Iris pigment epithelial cell (primary cell): Measurements from ENCODE around the gene MAMSTR.
A peak's percentile ranks its signal among the peaks of the same experiment; 100 is the strongest.
"Not testable (repeated sequence)": the region's sequence is repeated elsewhere in the genome, so short reads cannot be mapped to it uniquely, and the experiment has no call there.

Experiments
- DNase-seq: peaks from one replicate; pipeline ENCODE4 v3.0.0-alpha.2; 2011; ENCODE audit warnings: low read depth

The MAMSTR gene

DNA sequence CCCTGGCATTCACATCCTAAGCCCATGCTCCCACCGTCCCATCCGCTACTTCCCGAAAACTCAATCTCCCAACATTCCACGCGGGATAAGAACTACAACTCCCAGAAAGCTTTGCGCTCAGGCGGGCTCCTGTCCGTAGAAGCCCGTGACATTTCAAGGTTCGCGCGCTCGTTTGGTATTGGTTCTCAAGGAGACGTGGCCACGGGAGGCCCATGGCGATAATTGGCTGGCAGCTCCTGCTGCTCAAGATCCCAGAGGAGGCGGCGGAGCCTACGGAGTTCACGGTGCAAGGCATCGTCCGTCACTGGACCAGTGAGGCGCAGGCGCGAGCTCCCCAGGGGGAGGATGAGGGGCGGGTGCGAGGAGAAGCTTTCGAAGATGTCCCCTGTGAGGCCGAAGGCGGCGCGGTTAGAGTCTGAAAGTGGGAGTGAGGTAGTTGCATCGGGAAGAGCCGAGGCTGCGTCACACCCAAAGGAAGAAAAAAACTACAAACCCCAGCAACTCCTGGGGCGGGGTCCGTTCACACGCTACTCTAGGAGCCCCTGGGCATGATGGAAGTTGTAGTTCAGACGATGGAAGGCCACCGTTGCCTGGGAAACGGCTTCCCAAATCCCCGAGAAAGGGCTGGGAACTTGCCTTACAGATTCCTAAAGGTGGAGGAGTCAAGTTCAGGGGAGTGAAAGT is 1.2 kb upstream of the MAMSTR start:
- peak; percentile 100 for DNase-seq

DNA sequence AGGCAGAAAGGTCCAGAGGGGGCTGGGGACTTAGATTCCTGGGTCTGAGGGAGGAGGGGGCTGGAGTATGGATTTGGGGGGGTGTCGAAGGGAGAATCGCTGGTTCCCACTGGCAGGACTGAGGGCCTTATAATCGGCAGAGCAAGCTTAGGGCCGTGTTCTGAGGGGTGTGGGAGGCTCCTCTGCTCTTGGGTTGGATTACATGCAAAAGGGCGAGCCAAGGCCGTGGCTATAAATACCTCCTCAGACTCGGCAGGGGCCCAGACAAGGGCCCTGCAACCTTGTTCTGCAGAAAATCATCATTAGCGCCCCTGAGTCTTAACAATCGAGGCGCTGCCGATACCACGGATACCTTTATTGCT is 707 bp upstream of the MAMSTR start:
- DNase-seq: no peak

- DNase-seq: no peak
These were observed 754 bp downstream of the MAMSTR start for GRCh38 chr19:48718711-48719231.

- not testable (repeated sequence) for DNase-seq
These were observed 1.4 kb downstream of the MAMSTR start for GRCh38 chr19:48718106-48718505.

GRCh38 chr19:48716562-48717291 is 2.8 kb downstream of the MAMSTR start:
- DNase-seq: no peak

GRCh38 chr19:48715681-48716171 is 3.8 kb downstream of the MAMSTR start:
- DNase-seq: no peak

DNA sequence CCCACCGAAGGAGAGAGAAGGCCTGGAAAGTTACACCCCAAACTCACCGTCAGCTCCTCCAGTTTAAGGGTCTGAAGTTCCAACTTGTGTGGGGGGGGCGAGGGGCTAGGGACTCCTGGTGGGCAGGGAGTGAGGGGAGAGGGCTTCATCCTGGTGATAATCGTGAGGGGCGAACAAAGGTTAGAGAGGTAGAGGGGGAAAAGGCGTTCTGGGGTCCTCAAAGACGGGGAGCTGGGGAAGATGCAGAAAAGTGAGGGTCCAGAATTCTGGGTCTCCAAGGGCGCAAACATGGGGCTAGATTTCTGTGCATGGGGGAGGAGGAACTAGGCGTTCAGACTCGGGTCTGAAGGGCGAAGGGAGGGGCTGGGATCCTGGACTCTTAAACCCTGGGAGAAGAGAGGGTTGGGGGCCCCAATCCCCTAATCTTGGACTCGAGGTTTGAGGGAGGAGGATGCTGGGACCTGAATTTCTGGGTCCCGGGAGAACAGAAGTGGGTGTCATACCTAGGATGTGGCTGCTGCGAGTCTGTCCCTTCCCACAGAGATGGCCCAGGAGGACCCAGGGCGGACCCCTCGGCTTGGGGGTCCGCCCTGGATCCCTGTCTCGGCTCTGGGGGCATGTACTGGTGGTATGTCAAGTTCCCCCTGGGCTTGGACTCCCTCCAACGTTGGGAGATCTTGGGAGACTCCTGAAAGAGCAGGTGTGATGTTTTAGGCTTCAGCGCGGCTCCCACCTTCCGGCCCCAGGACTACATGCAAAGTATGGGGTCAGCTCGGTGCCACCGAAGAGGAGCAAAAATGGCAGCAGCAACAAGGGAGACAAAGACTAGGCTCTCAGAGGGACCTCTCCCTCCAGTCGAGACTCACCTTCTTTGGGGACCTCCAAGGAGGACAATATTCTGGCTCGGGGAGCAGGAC is 4.5 kb downstream of the MAMSTR start:
- DNase-seq: no peak

DNA sequence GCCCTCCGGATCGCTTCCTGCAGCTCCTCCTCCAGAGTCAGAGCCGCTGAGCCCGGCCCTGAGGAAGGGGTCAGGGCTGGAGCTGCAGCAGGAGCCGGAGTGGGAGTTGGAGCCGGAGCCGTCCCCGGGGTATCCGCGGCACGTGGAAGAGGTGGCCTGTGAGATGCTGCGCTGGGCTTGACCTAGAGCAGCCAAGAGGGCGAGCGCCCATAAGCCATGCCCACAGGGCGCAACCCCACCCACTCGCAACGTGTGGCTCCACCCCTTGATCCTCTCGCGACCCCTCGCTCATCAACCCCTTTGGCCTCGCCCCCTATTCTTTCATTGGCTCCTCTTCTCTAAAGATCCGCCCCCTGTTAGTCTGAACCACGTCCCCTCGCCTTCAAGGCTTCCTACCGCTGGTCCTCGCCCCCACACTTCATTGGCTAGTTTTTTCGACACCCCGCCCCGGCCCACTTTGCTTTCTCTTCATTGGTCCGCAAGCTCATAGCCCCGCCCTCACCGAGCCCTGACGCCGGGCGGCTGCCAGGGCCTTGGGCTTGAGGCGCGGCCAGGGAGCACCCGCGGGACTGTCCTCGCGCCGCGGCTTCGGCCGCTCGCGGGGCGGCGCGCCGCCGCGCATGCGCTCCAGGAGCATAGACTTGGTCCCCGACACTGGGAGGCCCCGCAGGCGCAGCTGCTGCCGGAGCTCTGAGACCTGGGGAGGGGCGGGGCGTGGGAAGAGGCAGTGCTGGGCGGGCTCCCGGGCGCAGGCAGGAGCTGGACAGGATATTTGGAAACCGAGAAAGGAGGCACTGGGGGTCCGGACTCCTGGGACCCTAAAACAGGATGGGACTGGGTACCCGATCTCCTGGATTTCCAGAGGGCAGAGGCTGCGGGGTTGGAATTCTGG is 5.4 kb downstream of the MAMSTR start:
- peak; percentile 100 for DNase-seq

DNA sequence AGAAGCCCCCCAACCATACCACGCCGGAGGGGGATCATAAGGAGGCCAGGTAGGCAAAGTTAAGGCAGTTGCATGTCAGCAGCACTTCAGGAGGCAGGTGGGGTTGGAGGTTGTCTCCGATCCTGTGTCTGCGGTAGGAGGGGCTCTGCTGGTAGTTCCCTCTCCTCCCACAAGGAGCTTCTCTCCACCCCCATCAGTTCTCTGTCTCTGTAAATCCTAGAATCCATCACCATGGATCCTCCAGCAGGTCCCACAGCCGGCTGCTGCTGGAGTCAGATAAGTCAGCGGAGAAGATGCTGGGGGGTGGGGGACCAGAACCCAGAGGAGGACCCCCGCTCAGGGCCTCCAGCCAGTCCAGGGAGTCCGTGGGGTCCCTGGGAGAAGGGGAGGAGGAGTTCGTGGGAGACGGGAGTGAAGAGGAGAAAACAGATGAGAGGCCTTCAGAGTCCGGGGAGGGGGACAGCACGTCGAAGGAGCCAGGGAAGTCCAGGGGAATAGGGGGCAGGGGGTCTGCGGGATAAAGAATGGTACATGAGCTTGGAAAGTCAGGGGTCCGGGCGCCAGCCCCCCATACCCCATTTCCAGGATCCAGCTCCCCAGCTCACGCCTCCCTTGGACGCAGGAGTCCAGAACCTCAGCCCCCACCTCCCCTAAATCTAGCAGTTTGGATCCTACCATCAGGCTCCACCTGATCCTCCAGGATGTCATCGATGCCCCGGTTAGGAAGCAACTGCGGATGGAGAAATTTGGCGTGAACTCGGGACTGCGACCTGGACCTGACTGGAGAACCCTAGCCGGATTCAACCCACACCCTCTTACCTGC is 6.3 kb downstream of the MAMSTR start:
- peak; percentile 51 for DNase-seq

DNA sequence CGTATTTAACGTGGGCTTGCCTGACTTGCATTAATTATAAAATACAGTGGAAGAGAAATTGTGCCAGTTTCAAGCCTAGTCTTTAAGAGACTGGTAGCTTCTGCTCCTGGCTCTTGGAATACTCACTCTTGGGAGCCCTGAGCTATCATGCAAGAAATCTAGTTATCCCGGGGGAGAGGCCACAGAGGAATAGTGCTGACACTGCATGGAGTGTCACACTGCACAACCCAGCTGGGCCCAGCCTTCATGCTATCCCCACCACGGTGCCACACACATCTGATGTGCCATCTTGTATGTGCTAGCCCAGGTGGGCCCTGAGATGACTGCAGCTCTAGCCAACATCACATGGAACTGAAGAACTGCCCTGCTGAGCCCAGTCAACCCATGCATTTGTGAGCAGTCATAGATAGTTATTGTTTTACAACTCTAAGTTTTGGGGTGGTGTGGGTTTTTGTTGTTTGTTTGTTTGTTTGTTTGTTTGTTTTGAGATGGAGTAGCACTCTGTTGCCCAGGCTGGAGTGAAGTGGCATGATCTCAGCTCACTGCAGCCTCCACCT is 8.3 kb downstream of the MAMSTR start:
- no peak for DNase-seq

DNA sequence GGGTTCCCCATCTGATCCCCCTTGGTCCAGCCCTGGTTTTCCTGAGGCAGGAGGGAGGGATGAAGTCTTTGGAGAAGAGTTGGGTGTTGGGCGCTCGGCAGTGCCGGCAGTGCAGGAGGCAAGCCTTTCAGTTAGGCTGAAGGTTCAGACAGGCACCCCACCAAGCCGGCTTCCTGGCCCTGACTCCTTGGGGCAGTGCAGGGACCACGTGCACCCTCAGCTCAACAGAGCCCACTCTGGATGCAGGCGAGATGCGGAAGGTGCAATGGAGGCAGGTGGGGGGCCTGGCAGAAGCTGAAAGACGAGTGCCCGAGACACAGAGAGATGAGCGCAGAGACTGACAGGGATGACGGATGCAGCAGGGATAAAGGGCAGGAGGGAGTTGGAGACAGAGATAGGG is 11.1 kb downstream of the MAMSTR start:
- DNase-seq: no peak

DNA sequence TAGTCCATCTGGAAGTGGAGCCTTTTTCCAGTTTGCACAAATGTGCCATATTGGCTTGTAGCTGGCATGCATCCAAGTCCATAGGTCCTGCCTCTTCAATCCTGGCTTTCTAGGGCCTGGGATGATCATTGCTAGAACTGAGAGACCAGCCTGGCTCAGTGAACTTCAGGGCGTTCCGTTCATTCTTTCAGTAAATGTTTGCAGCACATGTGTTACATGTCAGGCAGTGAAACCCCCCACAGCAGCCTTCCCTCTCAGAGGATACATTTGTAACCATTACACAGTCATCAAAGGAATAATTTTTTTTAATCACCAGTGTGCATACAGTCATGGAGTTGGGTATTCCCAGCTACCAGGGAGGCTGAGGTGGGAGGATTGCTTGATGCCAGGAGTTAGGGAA is 14.1 kb downstream of the MAMSTR start:
- DNase-seq: no peak

- no peak for DNase-seq
These were observed 16.2 kb downstream of the MAMSTR start for GRCh38 chr19:48703316-48703715.

DNA sequence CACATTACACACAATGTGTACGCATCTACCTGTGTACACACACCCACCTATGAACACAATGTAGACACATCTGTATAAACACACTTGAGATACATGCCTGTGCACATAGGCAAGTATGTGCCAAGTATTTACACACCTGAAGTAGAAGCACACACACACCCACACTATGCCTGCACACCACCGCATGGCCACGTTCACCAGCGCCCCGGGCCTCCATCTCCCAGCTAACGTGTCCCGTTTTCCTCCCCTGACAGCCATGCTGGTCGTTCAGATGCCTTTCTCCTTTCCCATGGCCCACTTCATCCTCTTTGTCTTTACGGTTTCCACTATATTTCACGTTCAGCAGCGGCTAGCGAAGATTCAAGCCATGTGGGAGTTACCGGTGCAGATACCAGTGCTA is 16.8 kb downstream of the MAMSTR start:
- DNase-seq: no peak

GRCh38 chr19:48698046-48698445 is 21.5 kb downstream of the MAMSTR start:
- peak; percentile 76 for DNase-seq

DNA sequence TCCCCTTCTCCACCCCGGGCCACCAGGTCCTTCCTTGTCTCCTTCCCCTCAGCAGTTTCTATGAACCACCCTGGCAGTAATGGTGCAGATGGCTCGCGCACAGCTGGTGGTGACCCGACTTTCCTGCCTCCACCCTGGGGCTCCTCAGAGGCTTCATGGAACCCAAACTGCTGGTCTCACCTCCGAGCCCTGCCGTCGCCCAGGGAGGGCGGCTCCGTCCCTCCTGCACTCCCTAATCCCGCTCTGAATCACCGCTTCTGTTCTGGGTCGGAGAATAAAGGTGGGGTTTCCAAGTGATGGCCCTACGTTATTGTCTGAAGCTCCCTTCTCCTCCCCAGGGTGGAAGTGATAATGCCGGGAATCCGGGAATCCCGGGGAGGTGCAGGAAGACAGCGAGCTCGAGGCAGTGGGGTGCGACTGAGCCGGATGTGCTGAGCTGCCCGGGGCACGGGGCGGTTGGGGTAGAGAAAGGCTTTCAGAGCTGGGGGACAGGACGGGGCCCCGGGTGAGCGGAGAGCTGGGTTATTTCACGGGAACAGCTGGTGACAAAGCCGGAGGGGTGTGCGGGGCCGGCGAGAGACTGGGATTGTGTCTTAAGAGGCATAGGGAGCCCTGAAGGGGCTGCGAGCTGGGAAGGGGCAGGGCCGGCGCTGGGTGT is 23.0 kb downstream of the MAMSTR start:
- DNase-seq: no peak

DNA sequence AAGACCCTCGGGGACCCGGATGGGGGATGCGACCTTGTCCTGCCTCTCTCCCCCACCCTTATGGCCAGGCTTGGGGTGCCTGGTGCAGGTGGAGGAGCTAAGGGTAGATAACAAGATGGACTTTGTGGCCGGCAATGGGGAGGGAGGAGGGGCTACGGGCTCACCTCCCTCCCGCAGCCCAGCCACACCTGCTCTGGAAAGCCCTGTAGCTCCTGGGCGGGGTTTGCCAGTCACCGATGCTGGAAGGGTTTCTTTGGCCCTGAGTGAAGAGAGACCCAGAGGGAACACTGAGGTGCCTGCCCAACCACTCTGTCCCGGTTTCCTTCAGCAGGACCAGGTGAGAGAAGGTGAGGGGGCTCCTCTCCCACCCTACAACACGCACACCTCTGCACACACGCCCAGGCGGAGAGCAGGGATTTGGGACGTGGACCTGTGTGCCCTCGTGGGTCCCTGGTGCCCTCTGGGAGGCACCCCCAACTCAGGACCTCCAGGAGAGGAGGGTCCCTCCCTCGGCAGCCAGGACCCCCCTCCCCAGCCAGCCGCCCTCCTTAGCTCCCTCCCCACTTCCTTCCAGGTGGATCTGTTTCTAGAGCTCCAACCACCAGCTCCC is 23.7 kb downstream of the MAMSTR start, which contains the start of gene FUT2:
TSS of gene FUT2 (plus strand) at position 229 of the 610 bp plus-strand sequence. CDS start 6,986 bp downstream, outside the sequence.
- no peak for DNase-seq

- not testable (repeated sequence) for DNase-seq
These were observed 25.9 kb downstream of the MAMSTR start for GRCh38 chr19:48693629-48694028.

DNA sequence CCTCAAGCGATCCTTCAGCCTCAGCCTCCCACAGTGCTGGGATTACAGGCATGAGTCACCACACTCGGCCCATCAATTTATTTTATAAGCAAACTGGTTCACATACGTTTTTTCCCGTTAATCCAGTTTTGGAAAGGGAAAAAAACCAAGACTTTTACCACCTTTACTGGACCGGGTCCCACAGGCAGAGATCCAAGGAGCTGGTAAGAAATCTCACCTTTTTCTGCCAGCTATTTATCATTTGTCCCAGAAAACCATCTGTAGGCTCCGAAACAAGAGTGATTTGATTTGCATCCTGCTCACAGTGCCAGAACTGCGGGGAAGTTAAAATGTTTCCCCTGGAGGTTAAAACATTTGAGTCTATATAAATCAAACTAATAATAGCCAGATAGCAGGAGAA is 30.1 kb downstream of the MAMSTR start:
- DNase-seq: no peak
